HG02981 (cell line): ENCODE results near the gene SEC22B.
"Not testable (repeated sequence)": the region's sequence is repeated elsewhere in the genome, so short reads cannot be mapped to it uniquely, and the experiment has no call there.

Experiments used
- ATAC-seq: cut with Tn5 transposase; IDR thresholded peaks from one replicate; pipeline ENCODE4 v1.9.1; 2021; ENCODE audit warnings: mild to moderate bottlenecking, moderate library complexity; ENCODE audit not compliant: unreplicated experiment

Gene SEC22B

DNA sequence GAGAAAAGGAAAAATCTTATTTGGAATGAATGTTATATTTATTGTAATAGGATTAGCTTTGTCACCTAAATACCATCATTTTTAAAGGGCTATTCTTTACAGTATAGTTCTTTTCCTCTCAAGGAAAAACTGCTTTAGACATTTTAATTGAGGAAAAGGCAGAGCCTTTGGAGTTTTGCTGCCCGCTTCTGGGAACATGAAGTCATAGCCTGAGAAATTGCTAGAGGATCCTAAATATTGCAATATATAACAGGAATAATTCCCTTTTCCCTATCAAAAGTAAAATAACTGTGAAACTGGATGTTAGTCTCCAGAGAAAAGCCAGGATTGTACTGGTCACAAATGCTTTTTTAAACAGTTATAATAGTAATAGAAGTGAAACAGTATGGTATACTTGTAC is 30.5 kb downstream of the SEC22B start:
- ATAC-seq = not testable (repeated sequence)

DNA sequence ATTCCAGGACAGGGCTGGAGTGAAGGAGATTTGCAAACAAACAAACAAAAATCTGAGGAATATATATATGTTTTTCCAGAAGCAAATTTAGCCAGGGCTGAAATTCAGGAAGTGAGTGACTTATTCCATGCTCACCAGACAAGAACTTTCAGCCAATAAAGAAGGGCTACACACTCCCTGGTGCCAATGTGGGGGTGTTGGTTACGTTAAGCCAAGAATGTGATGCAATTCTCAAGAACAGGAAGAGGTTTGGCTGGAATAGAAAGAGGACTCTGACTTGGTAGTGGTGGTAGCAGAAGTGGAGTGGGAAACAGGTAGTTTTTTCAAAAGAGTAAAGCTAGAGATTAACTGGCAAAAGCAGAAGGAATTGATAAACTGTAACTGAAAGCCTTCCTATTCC is 31.7 kb downstream of the SEC22B start:
- ATAC-seq = not testable (repeated sequence)

DNA sequence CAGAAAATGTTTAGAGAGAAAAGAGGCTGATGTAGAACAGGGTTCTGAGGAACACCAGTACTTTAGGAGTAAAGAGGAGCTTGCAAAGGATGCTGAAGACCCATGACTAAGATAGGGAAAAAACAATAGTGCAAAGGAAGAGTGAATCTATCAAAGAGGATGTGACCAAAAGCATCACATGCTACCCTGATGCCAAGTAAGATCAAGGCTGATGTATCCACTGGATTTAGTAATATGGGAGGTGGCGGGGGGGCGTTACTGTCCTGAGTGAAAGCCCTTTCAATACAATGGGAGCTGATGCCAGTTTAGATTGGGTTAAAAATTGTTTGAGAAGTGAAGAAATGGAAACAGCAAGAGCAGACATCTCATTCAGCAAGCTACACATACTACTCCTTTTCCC is 32.2 kb downstream of the SEC22B start:
- ATAC-seq = not testable (repeated sequence)

DNA sequence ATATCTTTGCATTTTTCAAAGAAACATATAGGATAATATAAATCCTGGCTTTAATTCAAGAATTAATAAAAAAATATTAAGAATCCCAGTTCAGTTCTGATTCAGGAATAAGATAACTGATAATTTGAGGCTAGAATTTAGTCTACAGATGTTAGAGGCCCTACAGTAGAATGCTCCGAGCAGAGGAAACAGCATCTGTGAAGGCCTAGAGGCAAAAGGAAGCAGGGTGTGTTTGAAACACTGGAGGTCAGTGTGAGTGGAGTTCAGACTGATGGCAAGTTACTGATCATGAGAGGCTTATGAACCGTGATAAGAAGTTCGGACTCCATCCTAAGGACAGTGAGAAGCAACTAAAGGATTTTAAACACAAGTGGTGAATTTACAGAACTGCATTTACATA is 33.0 kb downstream of the SEC22B start:
- not testable (repeated sequence) for ATAC-seq

DNA sequence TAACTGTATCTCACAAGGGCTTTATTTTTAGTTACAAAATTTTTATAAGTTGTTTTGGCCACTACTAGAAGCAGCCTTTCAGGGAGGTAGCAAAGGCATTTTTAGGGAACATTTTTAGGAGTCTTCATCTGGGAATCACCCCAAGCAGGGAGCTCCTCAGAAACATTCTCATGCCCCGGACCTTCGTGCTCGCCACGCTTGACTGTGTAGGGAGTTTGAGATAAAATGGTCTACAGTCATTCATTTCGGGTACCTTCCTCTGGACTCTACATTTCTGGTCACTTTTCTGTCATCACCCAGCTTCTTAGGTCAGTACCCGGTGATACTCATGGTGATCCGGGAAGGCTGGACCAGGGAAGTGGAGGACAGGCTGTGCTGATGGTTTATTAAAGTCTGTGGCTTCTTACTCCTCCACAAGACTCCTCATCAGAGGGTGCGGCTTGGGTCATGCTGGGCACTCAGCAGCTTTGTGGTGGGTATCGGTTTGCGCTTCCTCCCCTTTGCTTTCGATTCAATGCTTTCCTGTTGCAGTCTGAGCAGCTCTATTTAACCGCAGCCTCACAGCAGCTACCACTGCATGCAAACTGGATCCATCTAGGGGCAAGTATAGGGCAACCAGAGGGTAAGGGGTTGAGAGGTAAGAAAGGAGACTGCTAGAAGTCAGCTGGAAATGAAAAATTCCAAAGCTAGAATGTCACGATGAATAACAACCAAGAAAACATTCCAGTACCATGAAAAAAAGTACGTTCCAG is 33.6 kb downstream of the SEC22B start:
- peak; percentile 98 for ATAC-seq

DNA sequence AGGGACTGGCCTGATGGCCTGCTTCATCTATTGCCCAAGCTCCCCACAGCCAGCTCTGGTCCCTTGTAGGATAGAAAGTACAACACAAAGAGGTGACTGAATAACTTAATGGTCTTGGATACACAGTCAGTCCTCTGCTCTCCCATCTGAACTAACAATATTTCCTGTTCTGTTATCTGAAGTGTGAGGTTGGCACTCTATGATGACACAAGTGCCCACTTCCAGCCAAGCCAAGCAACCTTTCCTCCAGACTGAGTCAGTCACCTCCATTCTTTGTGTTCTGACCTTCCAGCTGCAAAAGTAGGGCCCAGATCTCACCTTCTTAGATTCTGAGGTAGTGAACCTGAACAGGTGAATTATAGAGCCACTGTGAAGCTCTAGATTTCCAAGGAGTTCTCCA is 34.5 kb downstream of the SEC22B start:
- not testable (repeated sequence) for ATAC-seq

DNA sequence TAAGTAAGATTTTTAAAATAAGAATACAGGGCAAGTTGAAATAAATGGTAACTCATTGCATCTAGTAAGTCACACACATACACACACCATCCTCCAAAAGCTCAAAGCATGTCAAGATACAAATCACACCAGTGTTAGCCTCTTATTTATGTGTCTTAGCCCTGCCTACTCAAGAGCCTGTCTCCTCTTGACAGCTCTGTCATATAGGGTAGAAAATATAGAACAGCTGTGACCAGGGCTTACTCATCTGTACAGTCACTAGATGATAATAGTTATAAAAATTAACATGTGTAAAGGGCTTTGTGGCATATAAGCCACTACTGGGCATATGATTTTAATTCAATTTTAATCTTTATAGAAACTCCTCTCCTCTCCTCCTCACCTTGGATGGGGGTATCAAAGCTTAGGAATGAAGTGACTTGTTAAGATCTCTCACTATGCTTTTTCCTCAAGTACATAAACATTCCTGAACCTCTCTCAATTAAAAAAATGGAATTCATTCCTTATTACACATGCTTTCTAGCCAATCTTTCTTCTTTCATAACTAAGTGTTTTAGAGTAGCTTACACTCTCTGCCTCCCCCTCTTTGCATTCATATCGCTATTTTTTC is 35.6 kb downstream of the SEC22B start:
- not testable (repeated sequence) for ATAC-seq

DNA sequence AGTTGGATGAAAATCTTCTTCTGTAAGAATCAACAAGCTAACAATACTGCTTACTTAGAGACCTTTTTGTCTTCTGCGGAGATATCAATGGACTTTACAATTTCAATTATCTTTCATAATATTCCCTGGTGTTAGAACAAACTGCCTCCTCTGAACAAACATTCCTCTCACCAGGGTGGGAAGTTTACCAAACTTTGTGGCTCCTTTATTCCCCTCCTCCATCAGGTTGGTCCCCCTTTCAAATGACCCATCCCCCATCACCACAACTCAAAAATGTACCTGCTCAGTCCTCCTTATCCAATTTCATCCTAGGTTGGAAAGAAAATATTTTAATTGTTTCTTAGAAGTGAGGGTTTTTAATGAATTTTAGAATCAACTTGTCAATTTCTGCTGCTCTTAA is 40.2 kb downstream of the SEC22B start:
- ATAC-seq = not testable (repeated sequence)

DNA sequence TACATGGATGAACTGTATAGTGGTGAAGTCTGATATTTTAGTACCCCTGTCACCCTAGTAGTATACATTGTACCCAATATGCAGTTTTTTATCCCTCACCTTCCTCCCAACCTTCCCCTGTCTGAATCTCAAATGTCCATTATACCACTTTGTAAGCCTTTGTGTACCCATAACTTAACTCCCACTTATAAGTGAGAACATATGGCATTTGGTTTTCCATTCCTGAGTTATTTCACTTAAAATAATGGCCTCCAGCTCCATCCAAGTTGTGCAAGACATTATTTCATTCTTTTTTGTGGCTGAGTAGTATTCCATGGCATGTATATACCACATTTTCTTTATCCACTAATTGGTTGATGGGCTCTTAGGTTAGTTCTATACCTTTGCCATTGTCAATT is 42.4 kb downstream of the SEC22B start:
- not testable (repeated sequence) for ATAC-seq

DNA sequence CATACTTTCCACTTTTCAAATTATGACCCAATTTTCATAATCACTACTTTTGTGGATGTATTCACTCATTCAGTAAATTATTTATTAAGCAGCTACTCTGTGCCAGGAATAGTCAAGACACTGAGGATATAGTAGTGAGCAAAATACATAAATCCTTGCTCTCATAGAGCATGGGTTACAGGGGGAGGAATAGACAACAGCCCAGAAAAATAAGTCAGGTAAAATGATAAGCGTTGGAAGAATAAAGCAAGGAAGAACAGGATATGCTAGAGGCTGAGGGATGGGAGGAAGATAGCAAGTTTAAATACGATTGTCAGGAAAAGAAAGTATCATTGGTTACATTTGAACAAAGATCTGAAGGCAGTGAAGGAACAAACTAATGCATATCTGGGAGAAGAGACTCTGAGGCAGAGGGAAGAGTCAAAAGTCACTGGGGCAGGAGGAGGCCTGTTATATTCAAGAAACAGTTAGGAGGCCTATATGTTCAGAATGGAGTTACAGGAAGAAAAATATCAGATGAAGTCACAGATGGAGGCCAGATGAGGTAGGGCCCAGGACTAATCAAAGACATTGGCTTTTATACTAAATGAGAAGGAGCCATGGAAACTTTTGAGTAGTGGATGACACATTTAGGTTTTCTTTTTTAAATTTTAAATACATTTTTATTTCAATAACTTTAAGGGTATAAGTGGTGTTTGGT is 42.9 kb downstream of the SEC22B start:
- ATAC-seq = no peak

DNA sequence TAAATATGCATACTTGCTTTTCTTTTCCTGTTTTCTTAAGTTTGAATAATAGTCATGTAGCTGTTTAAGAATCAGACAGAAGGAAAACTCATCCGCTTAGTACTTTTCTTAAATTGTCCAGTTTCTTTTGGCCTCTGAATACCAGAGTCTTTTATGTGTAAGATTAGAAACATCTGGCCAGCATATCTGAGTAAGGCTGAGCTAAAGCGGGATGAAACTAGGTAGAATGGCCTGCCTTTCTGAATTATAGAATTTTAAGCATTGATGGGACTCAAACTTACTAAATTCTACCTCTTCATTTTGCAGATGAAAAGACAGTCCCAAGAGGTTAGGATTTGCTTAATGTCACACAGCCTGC is 43.9 kb downstream of the SEC22B start:
- ATAC-seq = not testable (repeated sequence)

DNA sequence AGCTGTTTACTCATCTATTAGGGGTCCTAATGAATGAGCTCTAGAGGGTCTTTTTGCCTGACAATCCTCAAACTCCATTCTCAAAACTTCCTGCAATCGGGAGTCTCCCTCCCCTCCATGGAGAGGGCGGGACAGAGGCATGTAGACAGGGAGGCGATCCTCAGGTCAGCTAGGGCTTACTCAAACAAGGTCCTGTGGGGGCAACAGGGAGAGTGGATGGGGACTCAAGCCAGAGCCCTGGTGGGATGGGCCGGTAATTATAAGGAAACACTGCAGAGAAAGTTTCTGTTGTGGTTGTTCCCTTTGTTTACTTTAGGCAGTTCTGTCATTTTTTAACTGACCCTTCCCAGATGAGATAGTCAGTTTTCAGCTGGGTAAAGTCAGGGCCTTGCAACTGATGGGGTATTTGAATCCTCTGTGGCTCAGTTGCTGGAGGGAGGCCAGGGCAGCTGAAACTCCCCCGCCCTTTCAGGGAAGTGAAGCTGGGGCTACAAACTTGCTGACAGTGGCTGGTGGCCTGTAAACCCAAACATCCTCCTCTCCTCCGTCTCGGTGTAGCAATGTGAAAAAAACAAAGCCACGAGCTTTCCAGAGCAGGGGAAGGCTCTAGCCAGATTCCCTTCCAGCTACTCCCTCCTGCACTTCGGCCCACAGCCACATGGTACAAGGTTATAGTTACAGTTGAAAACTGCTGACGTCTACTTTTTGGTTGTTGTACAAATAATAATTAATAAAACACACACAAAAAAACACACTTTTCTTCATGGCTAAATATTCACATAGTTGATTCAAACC is 44.5 kb downstream of the SEC22B start:
- peak; percentile 72 for ATAC-seq

DNA sequence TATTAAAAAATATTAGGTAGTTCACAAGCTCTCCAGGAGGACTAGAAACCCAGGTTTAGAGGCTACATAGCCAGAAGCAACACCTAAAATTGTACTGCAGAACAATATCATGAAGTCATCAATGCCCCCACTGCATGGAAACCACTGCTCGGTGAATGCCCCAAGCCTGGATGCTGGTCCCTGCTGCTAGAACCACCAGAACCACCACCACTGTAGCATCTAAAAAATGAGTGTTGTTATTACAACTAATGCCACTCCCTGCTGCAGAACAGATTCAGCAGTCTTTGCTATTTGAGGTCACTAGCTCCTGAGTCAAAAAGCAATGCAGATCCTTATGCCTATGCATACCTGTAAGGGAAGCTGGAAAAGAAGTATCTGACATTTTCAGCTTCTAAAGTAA is 48.4 kb downstream of the SEC22B start:
- ATAC-seq = not testable (repeated sequence)

DNA sequence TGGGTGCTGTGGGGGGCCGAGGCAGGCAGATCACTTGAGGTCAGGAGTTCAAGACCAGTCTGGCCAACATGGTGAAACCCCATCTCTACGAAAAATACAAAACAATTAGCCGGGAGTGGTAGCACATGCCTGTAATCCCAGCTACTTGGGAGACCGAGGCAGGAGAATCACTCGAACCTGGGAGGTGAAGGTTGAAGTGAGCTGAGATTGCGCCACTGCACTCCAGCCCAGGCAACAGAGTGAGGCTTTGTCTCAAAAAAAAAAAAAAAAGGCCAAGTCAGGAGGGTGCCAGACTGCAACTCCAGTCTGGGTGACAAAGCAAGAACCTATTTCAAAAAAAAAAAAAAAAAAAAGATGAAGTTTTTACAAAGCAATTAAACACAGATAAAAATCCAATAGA is 50.1 kb downstream of the SEC22B start:
- ATAC-seq = not testable (repeated sequence)

DNA sequence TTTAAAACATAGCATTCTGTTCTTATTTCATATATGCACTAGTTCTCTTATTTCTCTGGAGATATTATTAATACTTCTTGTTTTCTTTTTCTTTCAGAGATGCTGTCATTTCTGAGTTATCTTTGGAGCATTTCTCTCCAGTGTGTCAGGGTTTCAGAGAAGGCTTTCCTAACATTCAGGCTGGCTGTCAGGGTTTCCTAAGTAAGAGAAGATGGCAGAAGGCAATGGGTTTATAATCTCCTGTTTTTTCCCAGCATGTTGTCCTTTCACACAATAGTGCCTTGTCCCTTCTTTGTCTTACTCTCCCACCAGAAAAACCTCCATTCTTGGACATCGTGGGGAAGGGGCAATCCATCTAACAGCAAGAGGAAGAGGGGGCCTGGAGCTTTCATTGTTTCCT is 51.7 kb downstream of the SEC22B start:
- not testable (repeated sequence) for ATAC-seq

DNA sequence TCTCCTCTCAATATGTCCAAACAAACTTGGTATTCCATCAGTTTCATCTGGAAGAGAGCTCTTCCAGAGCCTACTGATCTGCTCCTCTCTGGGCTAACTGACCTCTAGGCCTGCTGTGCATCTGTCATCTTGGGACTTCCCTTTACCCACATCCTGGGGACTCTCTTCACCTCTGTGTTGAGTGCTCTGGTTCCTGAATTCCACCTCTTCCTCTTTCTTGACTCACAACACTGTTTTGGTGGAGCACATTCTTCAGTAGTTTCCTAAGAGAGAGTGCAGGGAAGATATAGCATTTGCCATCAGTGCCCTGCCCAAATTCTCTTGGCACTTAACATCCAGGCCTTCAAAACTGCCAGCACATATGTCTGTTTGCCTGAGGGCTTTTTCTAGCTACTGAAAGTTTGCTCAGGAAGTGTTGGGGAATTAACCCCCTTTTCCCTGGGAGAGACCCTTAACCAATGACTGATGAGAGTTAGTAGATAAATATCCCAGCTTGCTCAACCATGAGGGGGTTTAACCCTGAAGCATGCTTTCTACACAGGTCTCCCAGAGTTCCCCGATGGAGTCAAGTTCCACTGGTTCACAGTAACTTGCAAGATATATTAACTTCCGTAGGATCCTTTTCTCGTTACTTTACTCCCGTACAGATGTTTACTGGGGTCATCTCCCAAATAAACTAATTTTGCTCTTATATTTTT is 52.4 kb downstream of the SEC22B start:
- not testable (repeated sequence) for ATAC-seq

DNA sequence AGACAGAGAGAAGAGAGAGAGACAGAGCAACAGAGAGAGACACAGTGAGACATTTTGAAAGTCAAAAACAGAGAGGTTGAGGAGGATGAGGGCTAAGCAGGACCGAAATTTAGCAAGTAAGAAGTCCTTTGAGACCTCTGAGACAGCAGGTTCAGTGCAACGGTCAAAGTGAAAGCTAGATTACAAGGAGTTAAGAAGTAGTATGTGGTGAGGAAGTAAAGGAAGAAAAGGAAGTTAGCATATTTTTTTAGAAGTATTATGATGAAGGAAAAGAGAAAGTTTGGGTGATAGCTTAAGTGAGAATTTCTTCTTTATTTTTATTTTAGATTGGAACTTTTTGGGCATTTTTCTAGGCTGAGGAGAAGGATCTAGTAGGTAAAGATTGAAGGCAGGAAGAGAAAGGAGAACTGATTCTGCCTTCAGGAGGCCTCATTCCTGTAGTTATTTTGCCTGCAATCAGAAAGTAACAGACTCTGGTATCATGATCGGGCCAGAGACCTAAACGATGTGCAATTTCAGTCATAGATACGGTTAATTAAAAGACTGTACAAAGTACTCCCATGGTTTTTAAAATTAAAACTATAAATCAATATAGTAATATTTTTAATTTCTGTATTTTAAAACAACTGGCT is 53.9 kb downstream of the SEC22B start:
- peak; percentile 79 for ATAC-seq

DNA sequence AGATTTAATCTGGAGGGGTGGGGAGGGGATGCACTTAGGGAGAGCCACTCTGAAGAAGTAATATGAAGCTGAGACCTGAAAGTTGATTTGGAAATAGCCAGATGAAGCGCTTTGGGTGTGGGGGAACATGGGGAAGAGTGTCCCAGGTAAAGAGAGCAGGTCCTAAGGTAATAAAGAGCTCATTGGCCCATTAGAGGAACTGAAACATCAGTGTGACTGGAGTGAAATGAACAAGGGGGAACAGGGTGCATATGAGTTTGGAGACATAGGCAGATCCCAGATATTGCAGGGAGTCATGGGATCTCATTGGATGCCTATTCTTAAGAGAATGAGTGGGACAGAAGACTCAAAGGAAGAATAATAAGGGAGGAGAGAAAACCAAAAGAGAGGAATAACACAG is 54.5 kb downstream of the SEC22B start:
- ATAC-seq = not testable (repeated sequence)

DNA sequence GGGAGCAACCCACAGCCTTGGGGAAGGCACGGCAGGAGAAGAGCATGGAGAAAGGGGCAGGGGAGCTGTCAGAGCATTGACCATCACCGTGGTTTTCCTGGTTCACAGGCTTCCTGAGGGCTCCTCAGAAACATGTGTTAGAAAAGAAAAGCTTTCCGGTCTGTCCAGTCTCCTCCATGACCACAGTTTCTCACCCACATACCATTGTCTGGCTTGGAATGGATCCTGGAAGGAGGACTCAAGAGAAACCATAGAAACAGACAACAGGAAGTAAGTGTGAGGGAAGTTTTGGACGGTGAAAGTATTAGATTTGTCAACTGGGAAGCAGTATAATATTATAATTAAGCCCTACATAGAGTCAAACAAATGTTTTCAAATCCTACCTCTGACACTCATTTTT is 55.8 kb downstream of the SEC22B start:
- not testable (repeated sequence) for ATAC-seq
